HG03196 (cell line): ENCODE data around the gene NUDT1.
"Not testable (repeated sequence)": the region's sequence is repeated elsewhere in the genome, so short reads cannot be mapped to it uniquely, and the experiment has no call there.

Experiments used
- ATAC-seq: cut with Tn5 transposase; IDR thresholded peaks from one replicate; pipeline ENCODE4 v1.9.1; 2021; ENCODE audit not compliant: unreplicated experiment

The NUDT1 gene

DNA sequence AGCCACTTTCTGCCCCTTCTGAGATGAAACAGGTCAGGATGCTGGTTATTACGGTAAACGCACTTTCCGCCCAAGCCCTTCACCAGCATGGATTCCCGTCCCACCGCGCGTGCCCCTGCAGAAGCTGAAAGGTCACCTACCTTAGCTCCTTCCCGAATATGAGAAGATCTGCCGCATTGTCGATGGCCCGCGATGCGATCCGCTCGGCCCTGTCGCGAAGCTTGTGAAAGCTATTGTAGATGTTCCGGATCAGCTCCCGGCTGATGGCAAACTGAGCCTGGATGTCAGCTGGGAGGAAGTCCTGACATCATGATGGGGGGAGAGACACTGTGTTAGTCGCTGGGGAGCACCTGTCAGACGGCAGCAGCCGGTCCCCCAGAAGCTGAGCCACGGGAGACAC is 22.1 kb downstream of the NUDT1 start:
- no peak for ATAC-seq

DNA sequence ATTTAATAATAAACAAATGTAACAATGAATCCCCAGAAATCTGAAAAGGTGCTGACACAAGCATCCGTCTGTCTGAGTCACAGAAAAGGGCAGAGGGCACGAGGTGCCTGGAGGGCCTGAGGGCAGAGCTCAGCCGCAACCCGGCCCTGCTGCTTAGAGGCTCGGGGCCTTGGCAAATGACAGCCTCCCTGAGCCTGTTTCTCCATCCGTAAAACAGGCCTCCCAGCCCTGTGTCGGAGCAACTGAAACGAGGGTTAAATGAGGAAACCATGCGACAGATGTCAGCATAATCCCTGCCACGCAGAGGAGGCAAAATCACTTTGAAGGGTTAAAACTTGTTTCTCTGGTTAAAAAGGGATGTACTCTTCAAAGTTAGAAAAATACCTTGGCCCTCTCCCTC is 24.9 kb downstream of the NUDT1 start:
- ATAC-seq = no peak

DNA sequence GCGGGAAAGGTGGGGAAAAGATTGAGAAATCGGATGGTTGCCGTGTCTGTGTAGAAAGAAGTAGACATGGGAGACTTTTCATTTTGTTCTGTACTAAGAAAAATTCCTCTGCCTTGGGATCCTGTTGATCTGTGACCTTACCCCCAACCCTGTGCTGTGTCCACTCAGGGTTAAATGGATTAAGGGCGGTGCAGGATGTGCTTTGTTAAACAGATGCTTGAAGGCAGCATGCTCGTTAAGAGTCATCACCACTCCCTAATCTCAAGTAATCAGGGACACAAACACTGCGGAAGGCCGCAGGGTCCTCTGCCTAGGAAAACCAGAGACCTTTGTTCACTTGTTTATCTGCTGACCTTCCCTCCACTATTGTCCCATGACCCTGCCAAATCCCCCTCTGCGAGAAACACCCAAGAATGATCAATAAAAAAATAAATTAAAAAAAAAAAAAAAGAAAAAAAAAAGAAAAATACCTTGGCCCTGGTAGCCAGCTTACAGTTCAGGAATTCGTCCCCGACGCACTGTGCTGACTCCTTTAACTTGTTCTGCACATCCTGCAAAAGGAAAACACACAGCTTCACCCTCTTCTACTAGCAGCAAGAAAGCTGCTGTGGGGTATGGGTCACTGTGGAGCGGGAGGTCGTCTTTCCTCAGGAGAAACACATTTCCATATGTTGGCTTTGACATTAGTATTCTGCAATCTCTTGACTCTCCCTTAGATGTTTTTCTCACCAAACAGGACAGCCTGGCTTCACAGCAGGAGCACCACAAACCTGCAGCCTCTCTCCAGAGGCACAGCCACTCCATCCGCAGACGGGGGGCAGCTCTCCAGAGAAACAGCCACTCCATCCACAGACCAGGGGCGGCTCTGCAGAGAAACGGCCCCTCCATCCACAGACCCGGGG is 27.3 kb downstream of the NUDT1 start:
- not testable (repeated sequence) for ATAC-seq

DNA sequence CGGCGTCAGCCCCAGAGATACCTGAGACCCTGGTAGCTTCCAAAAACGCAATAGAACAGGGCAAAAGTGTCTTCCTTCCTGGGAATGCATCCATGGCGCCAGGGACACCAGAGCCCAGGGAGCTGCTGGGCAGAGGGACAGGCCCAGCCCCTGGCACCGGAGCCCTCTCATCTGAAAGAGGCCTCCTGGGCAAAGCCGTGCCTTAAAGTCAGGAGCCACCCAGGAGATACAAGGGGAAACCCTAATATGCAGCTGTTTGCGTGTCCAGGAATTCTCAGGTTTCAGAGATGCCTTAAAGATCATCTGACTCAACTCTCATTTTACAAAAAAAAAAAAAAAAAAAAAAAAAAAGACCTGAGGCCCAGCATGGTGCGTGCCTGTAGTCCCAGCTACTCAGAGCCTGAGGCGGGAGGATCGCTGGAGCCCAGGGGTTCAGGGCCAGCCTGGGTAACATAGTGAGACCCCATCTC is 28.0 kb downstream of the NUDT1 start:
- no peak for ATAC-seq

DNA sequence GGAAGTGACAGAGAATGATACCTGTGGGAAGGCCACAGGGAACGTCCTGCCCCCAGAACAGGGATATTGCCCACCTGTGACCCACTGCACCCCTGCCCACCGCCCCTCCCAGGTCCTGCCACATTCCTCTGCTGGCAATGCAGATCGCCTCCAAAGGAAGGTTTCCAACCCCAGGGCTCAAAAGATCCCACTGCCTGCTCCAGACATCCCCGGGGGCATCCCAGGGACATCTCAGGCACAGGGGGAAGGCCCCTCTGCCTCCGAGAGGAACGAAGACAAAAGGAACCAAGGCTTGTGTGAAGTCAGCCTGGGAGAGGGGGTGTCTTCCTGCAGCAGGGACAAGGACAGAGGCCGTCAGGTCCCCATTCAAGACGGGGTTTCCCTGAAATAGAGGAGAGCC is 28.5 kb downstream of the NUDT1 start:
- ATAC-seq = no peak

DNA sequence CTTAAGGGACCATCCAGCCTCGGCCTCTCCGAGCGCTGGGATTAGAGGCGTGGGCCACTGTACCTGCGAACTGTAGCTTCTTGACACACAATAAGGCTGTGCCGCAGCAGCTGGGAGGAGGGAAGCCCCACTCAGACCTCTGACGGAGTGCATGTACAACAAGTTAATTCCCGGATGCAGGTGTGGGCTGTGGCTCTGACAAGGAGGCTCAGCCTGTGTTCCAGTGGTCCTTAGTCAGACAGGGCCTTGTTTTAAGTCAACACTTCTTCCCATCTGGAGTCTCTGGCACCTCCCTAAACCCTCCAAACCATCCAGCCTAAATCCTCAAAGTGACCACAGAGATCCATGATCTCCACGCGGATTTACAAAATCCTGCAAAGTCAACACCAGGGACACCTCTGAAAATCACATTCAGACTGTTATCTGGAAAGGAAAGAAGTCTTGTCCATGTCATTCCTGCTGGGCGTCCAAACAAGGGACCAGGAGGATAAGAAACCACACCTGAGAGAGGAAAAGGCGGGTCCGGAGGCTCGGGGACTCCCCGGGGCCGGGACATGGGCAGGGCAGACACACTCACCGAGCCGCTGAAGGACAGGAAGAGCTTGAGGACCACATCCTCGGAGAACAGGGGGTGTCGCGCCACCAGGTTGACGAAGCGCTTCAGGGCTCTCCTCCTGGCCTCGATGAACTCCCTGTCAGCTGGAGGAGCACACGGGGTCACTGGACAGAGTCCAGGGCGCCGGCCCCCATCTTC is 29.4 kb downstream of the NUDT1 start:
- no peak for ATAC-seq

DNA sequence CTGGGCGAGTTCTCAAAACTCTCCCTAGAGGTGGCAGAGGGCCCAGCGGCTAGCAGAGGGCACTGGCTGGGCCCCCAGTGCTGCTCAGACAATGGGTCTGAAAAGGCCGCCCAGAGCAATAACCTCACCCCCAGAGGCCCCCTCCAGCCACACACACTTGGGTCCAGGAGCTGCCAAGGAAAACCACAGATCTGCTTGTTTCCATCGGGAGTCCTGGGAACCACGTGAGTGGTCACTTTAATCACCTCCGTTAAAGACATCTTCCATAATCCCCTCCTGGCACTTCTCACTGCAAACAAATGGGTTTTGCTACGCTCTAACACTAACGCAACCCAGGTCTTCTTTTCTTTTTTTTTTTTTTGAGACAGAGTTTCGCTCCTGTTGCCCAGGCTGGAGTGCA is 30.0 kb downstream of the NUDT1 start:
- ATAC-seq = no peak

DNA sequence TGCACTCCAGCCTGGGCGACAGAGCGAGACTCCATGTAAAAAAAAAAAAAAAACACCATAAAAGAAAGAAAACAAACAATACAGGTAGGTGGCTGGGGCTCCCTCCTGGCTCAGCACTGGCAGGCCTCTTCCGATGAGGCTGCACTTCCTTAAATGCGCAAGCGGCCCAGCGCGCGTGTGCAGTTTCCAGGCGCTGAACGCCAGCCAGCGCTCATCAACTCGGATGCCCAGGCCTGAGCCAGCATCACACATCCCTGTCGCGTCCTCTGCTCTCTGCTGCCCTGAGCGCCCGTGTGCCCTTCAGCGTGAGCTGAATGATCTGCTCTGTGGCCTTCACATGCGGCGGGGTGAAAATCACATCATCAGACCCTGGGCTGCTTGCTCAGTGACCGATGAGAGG is 31.8 kb downstream of the NUDT1 start:
- ATAC-seq = no peak

DNA sequence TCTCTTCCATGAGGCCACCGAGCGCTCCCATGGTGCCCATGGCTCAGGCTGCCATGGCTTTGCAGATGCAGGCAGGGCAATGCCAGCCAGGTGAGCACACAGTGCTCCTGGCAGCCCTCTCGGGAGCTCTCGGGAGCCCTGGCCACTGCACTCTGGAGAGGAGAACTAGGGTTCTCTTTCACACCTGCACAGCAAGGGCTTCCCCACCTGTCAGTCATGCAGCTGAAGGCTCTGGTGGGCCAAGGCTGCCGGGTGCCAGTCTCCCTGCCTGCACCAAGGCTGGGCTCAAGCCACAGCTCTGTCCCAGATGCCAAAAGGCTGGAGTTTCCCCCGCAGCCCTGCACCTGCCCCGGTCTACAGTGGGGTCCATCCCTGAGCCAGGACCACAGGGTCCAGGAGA is 32.6 kb downstream of the NUDT1 start:
- no peak for ATAC-seq

DNA sequence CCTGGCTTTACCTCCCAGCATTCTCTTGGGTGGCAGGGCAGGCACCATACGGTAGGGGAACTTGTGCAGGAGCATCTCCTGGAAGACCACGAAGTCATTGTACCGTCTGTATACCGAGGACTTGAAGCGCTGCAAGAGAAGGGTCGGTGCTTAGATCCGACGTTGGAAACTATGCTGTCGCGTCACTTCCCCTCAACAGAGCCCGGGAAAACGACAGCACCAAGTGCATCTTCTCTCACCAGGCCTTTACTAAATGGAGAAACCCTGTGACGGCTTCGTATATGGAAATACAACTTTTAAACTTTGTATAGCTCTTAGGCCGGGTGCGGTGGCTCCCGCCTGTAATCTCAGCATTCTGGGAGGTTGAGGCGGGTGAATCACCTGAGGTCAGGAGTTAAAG is 33.1 kb downstream of the NUDT1 start:
- no peak for ATAC-seq

DNA sequence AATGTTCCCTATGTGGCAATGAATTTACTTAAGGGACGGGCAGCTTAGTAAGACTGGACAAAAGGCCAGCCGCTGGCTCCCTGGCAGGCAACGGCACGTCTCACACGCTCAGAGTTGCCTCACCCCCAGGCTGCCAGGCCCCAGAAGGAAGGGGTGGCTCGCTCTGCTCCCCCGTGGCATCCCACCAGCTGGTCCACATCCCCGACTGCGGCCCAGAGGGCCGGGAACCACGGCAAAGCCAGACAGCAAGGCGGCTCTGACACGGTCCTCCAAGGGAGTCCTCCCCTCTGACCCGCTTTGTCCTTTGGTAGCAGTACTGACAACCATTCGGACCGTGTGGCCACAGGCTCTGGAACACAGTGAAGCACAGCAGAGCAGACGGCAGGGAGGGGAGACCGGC is 34.1 kb downstream of the NUDT1 start:
- no peak for ATAC-seq

DNA sequence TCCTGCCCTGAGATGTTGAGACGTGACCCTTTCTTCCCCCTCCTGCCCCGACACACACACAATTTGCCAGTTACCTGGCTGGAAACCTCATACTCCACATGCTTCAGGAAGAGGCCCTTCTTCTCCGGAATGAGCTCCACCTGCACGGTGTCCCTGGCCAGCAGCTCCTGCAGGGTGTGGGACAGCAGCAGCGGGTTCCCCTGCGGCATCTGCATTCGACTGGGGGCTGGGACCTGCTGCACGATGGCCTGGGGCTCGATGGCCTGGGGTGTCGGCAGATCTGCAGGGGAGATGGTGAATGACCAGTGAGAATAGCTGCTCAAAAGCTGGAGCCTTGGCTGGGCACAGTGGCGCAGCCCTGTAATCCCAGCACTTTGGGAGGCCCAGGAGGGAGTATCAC is 36.0 kb downstream of the NUDT1 start:
- no peak for ATAC-seq

DNA sequence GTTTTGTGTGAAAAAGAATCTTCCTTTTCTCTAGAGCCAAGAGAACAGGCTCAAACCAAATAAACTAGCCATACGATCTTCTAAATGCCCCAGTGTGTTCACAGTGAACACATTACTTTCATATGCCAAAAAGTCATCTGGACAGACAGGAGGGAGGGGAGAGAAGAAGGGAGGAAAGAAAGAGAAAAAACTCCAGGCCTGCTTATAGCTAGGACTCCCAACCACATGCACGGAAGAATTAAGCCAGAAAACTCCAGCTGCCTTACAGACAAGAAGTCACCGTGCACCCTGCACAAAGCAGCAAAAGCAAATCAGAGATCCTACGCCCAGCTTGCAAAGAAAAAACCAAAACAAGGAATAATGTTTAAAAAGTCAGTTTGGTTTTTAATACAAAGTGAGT is 37.9 kb downstream of the NUDT1 start:
- ATAC-seq = no peak

DNA sequence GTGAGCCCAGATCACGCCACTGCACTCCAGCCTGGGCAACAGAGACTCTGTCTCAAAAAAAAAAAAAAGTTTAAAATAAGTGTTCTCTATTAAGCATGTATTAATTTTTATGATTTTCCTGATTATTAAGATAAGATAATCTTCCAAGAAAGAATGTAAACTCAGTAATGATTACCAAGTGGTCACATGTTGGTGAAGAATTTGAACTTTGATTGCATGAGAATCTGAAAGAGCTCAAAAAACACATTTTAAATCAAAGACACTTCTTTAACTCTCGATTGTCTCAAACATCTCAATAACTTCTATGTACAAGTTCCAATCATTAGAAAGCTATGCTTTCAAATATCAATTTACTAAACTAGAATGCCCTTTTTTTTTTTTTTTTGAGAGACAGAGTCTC is 38.4 kb downstream of the NUDT1 start:
- ATAC-seq = no peak

DNA sequence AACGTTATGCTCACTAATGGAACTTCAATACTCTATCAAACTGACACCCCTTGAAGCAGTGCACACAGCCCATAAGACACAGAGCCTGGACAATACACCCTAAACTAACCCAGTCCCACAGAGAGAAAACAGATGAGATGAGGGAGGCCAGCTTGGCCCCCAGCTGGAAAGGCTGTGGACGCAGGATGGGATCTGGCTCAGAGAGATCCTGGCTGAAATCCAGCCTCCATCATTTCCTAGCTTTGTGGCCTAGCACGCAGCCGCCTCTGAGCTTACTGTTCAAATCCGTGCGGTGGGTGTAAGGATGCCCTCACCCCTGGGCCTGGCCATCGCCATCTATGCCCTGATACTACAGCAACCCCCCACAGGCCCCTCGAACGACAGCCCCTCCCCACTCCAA is 39.5 kb downstream of the NUDT1 start:
- ATAC-seq = no peak

DNA sequence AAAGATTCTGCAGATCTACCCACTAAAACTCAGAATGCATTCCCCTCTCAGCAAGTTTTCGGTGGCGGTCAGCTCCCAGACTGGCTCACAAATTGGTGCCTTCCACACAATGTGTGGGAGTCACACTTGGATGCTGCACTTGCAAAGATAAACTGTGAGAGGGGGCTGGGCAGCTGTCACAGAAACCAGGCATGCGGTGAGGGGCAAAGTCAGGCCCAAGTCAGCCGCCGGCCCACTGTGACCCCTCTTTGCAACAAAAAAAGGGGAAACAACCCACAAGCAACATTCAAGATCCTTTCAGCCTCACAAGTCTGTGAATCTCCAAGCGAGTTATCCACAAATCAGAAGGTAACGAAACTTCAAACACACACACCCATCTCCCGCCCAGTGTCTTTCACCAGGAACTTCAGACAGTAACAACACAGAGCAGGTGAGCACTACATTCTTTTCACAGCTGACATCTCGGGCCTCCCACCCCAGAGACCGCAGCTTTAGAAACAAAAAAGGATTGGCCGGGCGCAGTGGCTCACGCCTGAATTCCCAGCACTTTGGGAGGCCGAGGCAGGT is 40.2 kb downstream of the NUDT1 start:
- no peak for ATAC-seq

DNA sequence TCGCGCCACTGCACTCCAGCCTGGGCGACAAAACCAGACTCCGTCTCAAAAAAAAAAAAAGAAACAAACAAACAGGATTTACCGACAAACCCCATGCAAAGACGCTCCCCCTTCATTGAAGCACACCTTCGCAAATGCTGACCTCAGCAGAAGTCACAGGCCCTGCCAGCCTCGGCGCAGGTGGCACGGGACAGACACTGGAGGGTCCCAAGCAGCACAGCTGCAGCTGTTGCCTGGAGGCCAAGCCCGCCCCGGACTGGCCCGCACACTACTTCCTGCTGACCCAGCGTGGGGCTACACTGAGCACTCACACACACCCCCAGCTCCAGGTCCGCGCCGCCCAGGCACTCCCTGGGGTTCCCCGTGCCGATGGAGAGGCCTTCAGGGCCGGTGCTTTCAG is 41.0 kb downstream of the NUDT1 start:
- no peak for ATAC-seq

DNA sequence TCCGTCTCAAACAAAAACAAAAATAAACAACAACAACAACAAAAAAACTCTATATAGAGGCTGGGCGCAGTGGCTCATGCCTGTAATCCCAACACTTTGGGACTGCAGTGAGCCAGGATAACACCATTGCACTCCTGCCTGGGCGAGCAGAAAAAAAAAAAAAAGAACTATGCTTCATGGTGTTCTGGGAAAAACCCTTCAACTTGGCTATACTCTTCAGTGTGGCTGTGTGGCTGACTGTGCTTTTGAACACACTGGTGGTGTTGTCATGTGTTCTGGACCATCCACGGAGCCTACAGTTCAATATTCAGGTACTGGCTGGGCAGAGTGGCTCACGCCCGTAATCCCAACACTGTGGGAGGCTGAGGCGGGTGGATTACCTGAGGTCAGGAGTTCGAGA is 45.7 kb downstream of the NUDT1 start:
- no peak for ATAC-seq

DNA sequence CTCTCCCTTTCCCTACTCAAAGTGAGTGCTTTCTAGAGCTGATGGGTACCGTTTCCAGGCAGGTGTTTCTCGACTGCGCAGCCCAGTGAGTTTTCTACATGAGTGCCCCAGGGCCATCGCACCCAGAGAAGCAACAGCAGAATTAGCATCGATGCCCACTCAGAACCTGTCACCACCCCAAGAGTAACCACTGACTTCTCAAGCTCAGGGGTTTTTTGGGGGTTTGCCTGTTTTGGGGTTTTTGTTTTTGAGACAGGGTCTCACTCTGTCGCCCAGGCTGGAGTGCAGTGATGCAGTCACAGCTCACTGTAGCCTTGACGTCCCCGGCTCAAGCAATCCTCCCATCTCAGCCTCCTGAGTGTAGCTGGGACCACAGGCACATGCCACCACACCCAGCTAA is 46.5 kb downstream of the NUDT1 start:
- peak; percentile 59 for ATAC-seq

DNA sequence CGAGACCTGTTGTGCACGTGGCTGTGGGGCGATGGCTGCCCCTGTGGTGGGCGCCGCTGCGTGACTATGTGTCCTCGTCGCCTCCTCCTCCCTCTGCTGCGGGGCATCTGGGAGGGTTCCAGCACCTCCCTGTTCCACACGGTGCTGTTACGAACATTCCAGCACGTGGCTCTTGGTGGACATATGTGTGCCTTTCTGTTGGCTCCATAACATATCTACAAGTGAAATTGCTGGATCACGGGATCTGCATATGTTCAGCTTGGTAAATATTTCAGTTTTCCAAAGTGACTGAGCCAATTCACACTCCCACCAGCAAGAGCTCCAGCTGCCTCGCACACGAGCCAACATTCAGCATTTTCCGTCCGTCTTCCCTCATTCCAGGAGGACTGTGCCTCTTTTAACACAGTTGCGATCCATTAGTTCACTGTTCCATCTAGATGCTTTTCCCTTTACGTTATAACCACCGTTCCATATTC is 47.1 kb downstream of the NUDT1 start:
- ATAC-seq = no peak

DNA sequence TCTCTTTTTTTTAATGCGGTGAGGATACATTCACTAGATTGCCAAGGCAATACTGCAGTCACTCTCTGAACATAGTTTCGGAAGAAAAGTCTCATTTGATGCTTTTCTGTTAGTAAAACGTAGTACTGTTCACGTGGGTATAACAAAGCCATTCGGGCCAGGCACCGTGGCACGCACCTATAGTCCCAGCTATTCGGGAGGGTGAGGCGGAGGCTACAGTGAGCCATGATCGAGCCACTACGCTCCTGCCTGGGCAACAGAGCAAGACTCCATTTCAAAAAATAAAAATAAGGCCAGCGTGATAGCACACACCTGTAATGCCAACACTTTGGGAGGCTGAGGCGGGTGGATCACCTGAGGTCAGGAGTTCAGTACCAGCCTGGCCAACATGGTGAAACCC is 47.6 kb downstream of the NUDT1 start:
- ATAC-seq = no peak

DNA sequence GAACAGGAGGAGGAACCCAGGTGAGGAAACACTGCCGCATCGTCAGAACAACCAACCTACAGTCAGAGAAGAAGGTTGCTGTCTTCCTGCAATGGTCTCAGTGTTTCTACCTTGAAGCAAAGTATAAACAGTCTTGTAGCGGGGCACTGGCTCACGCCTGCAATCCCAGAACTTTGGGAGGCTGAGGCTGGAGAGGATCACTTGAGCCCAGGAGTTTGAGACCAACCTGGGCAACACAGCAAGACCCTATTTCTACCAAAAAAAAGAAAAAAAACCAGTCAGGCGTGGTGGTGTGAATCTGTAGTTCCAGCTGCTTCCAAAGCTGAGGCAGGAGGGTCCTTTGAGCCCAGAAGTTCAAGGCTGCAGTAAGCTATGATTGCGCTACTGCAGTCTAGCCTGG is 48.9 kb downstream of the NUDT1 start:
- ATAC-seq = no peak
